OCI-M2 (cell line): ENCODE measurements around the gene CHST12.
"Not testable (repeated sequence)": the region's sequence is repeated elsewhere in the genome, so short reads cannot be mapped to it uniquely, and the experiment has no call there.

Experiments used
- DNase-seq: peaks from one replicate; lab custom pipeline; 2025; ENCODE audit not compliant: unreplicated experiment; lab: John Stamatoyannopoulos, UW

The CHST12 gene

GRCh38 chr7:2403718-2404648 lies 572 bp downstream of the CHST12 start:
- no peak for DNase-seq

GRCh38 chr7:2404714-2405119 lies 1.3 kb downstream of the CHST12 start:
- DNase-seq, result no peak

GRCh38 chr7:2405201-2405600 lies 1.8 kb downstream of the CHST12 start:
- no peak for DNase-seq

- no peak for DNase-seq
These were observed 2.4 kb downstream of the CHST12 start for GRCh38 chr7:2405601-2406345.

DNA sequence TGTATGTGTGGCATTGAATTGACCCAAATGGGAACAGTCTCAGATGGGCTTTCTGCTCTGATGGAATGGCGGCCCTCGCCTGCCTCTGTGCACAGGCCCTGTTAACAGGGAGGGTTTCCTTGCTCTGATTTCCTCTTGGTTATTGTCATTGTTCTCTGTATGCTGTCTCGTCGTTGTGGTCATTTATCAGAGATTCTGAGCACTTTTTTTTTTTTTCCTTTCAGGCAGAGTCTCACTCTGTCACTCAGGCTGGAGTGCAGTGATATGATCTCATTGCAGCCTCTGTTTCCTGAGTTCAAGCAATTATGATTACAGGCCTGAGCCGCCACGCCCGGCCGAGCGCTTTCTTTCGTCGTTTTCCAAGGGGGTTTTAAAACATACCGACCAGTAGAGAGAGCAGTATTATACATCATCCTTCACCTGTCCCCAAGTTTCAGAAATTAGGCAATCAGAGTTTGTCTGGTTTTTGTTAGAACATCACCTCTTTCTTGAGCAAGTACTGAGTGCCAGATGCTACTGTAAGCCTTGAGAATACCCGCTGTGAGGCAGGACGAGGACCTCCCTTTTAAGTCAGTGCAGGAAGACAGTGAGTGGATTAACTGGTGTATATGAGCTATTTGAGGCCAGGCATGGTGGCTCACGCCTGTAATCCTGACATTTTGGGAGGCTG lies 6.5 kb downstream of the CHST12 start:
- no peak for DNase-seq

- no peak for DNase-seq
These were observed 7.6 kb downstream of the CHST12 start for GRCh38 chr7:2411049-2411448.

DNA sequence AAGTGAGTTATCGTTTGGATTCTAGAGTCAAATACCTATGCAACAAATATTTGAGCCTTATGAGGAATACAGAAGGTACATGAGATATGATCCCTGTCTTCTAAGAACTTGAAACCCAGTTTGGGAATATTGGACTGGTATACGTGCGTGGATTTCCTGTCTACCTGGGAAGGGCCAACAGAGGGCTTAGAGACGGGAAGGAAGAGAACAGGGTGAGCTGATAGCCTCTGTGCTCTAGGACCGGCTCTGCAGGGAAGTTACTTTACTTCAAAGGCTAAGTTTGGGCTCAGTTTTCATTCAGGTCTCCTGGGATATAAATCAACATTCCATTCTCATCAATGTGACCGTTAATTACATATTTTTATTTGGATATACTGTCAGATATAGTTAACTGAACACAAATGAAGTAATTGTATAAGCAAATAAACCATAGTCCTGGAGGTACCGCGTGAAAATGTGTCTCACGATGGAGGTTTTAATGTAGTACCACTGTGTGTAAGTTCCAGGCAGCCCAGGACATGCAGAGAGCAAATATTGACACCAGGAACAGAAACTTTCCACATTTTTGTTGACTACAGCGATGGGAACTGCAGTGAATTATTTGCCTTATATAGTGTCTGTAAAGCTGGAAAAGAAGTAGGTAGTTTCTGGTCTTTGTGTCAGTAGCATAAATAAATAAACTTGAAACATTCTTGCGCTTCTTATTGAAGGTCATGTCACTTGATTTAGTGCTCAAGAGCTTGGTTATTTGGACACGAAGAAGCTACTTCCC lies 8.6 kb downstream of the CHST12 start:
- DNase-seq, result no peak

DNA sequence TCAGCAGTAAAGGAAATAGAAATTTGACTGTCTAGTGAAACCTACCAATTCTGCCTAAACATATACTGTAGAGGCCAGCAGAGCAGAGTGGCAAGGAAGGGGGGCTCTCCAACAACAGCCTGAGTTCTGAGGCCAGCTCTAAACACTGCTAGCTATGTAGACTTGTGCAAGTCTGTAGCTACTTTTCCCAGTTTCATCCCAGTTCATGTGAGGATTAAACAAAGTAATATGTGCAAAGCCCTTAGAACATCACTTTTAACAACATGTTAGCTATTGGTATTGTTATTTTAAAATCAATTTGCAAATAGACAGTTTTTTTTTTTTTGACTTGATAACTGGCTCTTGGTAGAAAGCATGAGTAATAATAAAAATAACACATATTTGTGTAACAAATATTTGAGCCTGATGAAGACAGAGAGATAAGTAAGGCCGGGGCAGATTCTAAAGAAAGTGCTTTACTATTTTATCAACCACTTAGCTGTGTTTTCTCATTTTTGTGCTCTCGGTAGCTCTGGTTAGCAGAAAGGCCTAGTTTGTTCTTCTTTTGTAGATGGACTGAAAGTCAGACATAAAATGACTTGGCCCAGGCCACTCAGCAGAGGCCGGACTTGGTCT lies 9.3 kb downstream of the CHST12 start:
- no peak for DNase-seq

GRCh38 chr7:2416063-2416462 lies 12.7 kb downstream of the CHST12 start:
- DNase-seq, result no peak

GRCh38 chr7:2416650-2417049 lies 13.2 kb downstream of the CHST12 start:
- no peak for DNase-seq

- DNase-seq, result not testable (repeated sequence)
These were observed 13.8 kb downstream of the CHST12 start for GRCh38 chr7:2417178-2417577.

DNA sequence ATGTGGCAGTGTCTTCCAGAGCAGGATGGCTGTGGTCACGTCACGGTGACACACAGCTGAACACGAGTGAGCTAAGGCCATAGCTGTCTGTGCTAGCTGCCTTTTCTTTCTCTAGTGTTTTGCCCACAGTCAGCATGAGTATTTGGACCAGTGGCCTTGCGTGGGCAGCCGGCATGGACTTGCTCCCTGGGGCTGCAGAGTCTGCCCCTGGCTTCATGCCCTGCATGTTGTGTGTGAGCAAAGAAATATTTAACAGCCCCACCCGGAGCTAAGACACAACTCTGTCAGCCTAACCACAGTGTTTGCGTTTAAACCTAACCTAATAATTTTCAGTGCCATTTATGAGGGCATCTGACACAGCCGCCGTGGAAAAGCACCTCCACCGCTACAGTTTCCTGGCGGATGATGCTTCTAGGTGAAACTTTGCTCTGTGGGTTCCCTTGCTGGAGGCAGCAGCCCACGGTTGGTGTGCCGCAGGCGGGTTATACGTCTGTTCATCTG lies 14.6 kb downstream of the CHST12 start:
- no peak for DNase-seq

DNA sequence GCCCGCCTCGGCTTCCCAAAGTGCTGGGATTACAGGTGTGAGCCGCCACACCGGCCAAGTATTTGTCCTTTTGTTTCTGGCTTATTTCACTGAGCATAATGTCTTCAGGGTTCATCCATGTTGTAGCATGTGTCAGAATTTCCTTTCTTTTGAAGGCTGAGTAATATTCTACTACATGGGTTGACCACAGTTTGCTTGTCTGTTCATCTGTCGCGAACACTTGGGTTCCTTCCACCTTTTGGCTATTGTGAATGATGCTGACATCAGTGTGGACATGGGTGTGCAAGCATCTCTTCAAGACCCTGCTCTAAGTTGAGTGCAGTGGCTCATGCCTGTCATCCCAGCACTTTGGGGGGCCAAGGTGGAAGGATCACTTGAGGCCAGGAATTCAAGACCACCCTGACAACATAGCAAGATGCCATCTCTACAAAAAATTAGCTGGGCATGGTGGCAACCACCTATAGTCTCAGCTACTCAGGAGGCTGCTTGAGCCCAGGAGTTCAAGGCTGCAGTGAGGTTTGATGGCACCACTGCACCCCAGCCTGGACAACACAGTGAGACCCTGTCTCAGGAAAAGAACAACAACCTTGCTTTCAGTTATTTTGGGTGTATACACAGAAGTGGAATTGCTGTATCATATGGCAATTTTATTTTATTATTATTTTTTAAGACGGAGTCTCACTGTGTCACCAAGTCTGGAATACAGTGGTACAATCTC lies 17.0 kb downstream of the CHST12 start:
- no peak for DNase-seq

DNA sequence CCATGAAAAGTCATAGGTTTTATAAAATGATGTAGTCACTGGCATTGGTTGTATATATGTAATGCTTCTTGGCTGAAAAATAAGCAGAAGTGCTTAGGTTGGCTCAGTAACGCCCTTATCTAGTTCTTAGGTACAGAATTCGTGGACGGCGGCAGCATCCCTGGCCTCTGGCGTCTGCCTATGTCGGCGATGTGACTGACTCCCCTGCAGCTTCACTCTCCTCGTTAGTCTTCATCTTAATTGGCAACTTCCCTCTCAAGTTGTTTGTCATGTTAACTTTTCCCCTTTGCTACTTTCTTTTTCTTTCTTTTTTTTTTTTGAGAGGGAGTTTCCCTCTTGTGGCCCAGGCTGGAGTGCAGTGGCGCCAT lies 18.5 kb downstream of the CHST12 start:
- DNase-seq, result no peak

GRCh38 chr7:2425749-2426148 lies 22.3 kb downstream of the CHST12 start:
- DNase-seq, result no peak

DNA sequence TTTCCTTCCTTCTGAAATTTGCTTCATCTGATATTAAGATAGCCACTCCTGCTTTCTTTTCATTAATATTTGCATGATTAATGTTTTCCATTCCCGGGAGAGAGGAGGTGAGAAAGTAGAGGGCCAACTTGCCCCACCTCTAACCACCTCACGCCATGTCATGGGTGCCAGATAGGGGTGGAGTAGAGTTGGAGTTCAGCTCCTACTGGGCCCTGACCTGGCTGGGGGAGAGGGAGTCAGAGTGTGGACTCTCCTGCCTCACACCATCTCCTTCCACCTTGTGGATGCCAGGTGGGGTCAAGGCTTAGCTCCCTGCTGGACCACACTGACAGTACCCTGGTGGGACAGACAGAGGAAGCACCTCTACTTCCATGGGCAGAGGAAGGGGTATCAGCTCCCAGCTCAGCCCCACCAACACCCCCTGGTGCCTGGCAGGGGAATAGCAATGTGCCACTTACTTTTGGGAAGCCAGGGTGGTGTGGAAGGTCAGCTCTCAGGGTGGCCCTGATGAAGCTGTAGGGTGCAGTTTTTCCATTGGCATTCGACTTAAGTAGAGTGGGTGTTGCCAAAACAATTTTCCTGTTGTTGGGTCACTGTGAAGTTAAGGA lies 28.0 kb downstream of the CHST12 start:
- no peak for DNase-seq

DNA sequence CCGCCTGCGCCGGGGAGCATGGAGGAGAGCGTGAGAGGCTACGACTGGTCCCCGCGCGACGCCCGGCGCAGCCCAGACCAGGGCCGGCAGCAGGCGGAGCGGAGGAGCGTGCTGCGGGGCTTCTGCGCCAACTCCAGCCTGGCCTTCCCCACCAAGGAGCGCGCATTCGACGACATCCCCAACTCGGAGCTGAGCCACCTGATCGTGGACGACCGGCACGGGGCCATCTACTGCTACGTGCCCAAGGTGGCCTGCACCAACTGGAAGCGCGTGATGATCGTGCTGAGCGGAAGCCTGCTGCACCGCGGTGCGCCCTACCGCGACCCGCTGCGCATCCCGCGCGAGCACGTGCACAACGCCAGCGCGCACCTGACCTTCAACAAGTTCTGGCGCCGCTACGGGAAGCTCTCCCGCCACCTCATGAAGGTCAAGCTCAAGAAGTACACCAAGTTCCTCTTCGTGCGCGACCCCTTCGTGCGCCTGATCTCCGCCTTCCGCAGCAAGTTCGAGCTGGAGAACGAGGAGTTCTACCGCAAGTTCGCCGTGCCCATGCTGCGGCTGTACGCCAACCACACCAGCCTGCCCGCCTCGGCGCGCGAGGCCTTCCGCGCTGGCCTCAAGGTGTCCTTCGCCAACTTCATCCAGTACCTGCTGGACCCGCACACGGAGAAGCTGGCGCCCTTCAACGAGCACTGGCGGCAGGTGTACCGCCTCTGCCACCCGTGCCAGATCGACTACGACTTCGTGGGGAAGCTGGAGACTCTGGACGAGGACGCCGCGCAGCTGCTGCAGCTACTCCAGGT lies 29.7 kb downstream of the CHST12 start:
- DNase-seq, result no peak

DNA sequence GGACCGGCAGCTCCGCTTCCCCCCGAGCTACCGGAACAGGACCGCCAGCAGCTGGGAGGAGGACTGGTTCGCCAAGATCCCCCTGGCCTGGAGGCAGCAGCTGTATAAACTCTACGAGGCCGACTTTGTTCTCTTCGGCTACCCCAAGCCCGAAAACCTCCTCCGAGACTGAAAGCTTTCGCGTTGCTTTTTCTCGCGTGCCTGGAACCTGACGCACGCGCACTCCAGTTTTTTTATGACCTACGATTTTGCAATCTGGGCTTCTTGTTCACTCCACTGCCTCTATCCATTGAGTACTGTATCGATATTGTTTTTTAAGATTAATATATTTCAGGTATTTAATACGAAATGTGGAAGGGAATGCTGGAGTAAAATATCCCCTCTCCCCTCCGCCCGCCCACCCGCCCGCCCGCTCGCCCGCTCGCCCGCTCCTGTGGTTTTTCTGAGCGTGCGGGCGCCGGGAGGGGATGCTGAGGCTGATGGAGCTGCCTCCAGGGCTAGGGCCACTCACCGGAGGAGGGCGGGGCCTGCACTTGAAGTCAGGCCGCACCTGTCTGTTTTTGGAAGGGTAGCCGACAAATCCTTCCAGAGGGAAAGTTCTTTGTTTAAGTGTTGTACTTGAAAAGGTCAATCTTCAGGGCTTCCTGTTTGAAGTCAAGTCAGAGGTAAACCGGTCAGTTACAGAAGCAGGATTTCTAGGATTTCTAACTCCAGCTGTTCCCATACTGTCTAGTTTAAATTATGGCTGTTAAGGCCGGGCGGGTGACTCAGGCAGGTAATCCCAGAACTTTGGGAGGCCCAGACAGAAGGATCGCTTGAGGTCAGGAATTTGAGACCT lies 30.5 kb downstream of the CHST12 start:
- no peak for DNase-seq
